ENCODE measurements around the gene KIFC1.

KIFC1 gene

DNA sequence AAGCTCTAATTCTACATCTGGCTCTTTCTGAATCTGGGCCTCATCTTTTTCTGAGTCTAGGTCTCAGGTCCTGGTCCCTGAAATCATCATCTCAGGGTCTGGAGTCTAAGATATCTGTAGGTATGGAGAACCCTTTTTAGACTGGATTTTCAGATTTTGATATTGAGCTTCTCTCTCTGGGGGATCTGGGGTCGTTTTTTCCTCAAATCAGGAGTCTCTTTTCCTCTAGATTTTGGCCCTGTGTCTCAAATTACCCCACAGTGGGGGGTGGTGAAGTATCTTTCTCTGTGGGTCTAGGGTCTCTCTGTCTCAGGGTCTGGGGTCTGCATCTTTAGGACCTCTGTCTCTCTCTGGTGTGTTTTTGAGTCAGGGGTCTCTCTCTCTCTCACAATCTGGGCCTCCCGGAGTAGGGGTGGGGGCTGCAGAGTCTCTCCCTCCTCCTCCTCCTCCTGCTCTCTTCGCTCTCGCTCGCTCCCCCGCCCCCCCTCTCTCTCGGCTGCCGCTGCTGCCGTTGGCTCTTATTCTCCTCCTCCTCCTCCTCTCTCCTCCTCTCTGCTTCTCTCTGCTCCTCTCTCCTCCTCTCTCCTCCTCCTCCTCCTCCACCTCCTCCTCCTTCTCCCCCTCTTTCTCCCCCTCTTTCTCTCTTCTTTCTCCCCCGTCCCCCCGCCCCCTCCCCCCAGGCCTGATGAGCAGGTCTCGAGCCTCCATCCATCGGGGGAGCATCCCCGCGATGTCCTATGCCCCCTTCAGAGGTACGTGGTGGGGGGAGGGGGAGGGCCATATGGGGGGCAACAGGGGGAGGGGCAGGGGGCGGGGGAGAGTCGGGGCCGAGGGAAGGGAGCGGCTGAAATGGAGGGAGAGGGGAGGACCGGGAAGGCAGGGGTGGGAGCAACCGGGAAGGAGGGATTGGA lies 28.2 kb downstream of the KIFC1 start, which contains the start of gene SYNGAP1:
Gene SYNGAP1 (plus strand): TSS at position 486 of the 911 bp plus-strand sequence. CDS start 200 bp downstream, at position 686.
- Histone ChIP-seq H3K4me3 (ENCODE audit: low read length) (no peak within 1 kb of the TSS), H3K27ac (ENCODE audit: low read length) (no peak within 1 kb of the TSS), H3K4me1 (ENCODE audit: low read length) (peaks cover 26% of the 10 kb centered on the region), H3K36me3 (replicated peaks; ENCODE audit: insufficient read depth, low read length) (0 out of 2 replicates have a peak, but pooled peaks cover 3% of the 10 kb centered on the region), H3K27me3 (replicated peaks; ENCODE audit: insufficient read depth, low read length) (peaks cover 35% of the 10 kb centered on the region), H3F3A (ENCODE audit: insufficient read depth, low read length) (peaks cover 7% of the 10 kb centered on the region; the same call in 1 of the 2 replicates), H3K9me3 (replicated peaks; ENCODE audit: insufficient read depth, low read length) (no peaks in the 10 kb centered on the region), H3K4me2 (ENCODE audit: low read depth, low read length) (peak within 1 kb of the TSS; percentile 81; the same call in 1 of the 2 replicates), H4K20me1 (ENCODE audit: insufficient read depth, low read length) (no peaks in the 10 kb centered on the region), H3K9me2 (replicated peaks; ENCODE audit: insufficient read depth, low read length) (no peaks in the 10 kb centered on the region), H2AFZ (ENCODE audit: low read length) (peak within 1 kb of the TSS; percentile 76), H3K79me2 (ENCODE audit: low read length) (peaks cover 28% of the 10 kb centered on the region), H3K9ac (ENCODE audit: low read length) (no peak within 1 kb of the TSS)
- TF ChIP-seq, protein P1, sequence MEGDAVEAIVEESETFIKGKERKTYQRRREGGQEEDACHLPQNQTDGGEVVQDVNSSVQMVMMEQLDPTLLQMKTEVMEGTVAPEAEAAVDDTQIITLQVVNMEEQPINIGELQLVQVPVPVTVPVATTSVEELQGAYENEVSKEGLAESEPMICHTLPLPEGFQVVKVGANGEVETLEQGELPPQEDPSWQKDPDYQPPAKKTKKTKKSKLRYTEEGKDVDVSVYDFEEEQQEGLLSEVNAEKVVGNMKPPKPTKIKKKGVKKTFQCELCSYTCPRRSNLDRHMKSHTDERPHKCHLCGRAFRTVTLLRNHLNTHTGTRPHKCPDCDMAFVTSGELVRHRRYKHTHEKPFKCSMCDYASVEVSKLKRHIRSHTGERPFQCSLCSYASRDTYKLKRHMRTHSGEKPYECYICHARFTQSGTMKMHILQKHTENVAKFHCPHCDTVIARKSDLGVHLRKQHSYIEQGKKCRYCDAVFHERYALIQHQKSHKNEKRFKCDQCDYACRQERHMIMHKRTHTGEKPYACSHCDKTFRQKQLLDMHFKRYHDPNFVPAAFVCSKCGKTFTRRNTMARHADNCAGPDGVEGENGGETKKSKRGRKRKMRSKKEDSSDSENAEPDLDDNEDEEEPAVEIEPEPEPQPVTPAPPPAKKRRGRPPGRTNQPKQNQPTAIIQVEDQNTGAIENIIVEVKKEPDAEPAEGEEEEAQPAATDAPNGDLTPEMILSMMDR (IDR thresholded peaks at IDR 0.05; ENCODE audit: low read length), result no peak
- TF ChIP-seq EZH2phosphoT487 (IDR thresholded peaks at IDR 0.05; ENCODE audit: low read length) (no peak), EZH2 (optimal IDR thresholded peaks at IDR 0.05; ENCODE audit: low read depth, low read length) (no peak)
- no peak for DNase-seq

DNA sequence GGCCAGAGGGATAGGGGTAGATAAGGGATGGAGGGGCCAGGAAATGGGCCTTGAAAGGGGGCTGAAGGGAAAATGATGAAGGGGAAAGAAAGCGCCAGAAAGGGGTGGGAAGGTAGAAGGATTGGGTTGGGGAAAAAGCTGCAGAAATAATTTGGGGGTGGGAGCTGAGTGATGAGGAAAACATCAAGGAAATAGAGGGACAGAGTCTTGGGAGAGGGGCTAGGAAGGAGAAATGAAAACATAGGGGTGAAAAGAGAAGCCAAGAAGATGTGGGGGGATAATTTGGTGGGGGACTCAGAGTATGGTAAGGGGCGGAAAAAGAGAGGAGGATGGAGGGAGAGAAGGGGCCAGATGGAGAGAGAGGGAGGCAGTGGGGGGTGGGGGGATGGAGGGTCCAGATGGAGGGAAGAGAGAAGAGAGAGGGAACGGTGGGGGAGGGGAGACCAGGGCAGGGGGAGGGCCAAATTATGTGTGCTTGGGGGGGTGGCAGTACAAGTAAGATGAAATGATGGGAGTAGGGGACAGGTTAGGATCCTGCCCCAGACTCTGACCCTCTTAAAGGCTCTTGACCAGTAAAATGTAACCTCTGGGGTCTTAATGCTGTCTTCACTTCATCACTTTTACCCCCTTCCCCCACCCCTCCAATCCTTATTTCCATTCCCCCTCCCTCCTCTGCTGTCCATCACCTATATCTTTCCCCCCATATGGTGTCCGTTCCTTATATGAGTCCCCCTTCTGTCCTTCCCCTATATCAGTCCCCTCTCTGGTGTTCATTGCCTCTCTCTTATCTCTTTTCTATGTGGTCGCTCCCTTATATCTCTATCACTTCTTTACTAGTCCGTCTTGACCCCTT lies 29.1 kb downstream of the KIFC1 start:
- Histone ChIP-seq H3K9me3 (replicated peaks; ENCODE audit: insufficient read depth, low read length) (no peaks in the 10 kb centered on the region), H3K4me3 (ENCODE audit: low read length) (no peak overlapping the region), H3K27ac (ENCODE audit: low read length) (no peak overlapping the region), H3F3A (ENCODE audit: insufficient read depth, low read length) (peaks cover 7% of the 10 kb centered on the region), H3K36me3 (replicated peaks; ENCODE audit: insufficient read depth, low read length) (0 out of 2 replicates have a peak, but pooled peaks cover 1% of the 10 kb centered on the region), H2AFZ (ENCODE audit: low read length) (no peak overlapping the region), H4K20me1 (ENCODE audit: insufficient read depth, low read length) (no peaks in the 10 kb centered on the region), H3K4me2 (ENCODE audit: low read depth, low read length) (no peak overlapping the region), H3K9me2 (replicated peaks; ENCODE audit: insufficient read depth, low read length) (no peaks in the 10 kb centered on the region), H3K27me3 (replicated peaks; ENCODE audit: insufficient read depth, low read length) (peaks cover 35% of the 10 kb centered on the region), H3K4me1 (ENCODE audit: low read length) (peaks cover 25% of the 10 kb centered on the region), H3K9ac (ENCODE audit: low read length) (no peak overlapping the region), H3K79me2 (ENCODE audit: low read length) (peaks cover 21% of the 10 kb centered on the region)
- TF ChIP-seq EZH2 (optimal IDR thresholded peaks at IDR 0.05; ENCODE audit: low read depth, low read length) (no peak), EZH2phosphoT487 (IDR thresholded peaks at IDR 0.05; ENCODE audit: low read length) (no peak)
- TF ChIP-seq, protein P1 (IDR thresholded peaks at IDR 0.05; ENCODE audit: low read length), result no peak
- no peak for DNase-seq

DNA sequence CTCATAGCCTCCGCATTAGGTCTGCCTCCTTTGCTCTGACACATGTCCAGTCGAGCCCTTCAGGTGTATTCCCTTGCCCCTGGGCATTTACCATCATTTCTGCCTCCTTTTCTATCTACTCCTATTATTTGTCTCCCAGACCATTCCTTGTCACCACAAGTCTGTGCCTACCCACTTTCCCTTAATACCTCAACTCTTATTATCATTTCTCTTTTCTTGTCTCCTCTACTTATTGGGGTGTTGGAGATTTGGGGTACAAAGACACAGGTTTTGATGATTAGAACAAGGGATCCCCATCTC lies 29.7 kb downstream of the KIFC1 start:
- H2AFZ ChIP-seq (ENCODE audit: low read length), result no peak overlapping the region
- DNase-seq, result no peak
- peaks cover 15% of the 10 kb centered on the region for H3K79me2 ChIP-seq (ENCODE audit: low read length)
- peaks cover 35% of the 10 kb centered on the region for H3K27me3 ChIP-seq (replicated peaks; ENCODE audit: insufficient read depth, low read length)
- H3K4me2 ChIP-seq (ENCODE audit: low read depth, low read length), result no peak overlapping the region
- no peak for TF ChIP-seq EZH2 (optimal IDR thresholded peaks at IDR 0.05; ENCODE audit: low read depth, low read length)
- TF ChIP-seq, protein P1 (IDR thresholded peaks at IDR 0.05; ENCODE audit: low read length), result no peak
- no peak for TF ChIP-seq EZH2phosphoT487 (IDR thresholded peaks at IDR 0.05; ENCODE audit: low read length)
- H3K9me2 ChIP-seq (replicated peaks; ENCODE audit: insufficient read depth, low read length), result no peaks in the 10 kb centered on the region
- H3K9me3 ChIP-seq (replicated peaks; ENCODE audit: insufficient read depth, low read length), result no peaks in the 10 kb centered on the region
- H3K9ac ChIP-seq (ENCODE audit: low read length), result no peak overlapping the region
- peaks cover 19% of the 10 kb centered on the region for H3K4me1 ChIP-seq (ENCODE audit: low read length)
- no peaks in the 10 kb centered on the region for H3K36me3 ChIP-seq (replicated peaks; ENCODE audit: insufficient read depth, low read length)
- no peaks in the 10 kb centered on the region for H4K20me1 ChIP-seq (ENCODE audit: insufficient read depth, low read length)
- H3F3A ChIP-seq (ENCODE audit: insufficient read depth, low read length), result peaks cover 12% of the 10 kb centered on the region
- H3K4me3 ChIP-seq (ENCODE audit: low read length), result no peak overlapping the region
- no peak overlapping the region for H3K27ac ChIP-seq (ENCODE audit: low read length)

All from MM.1S (cell line).